Thyroid gland (tissue), 4 donors: Measurements from ENCODE around the gene FOXO3.

Source experiments
- CTCF ChIP-seq, 6 experiments: fragments of 200-600 bp in 3 of 6; fragments of 450-650 bp in 3 of 6; sonication (generic) in 3 of 6; IDR thresholded peaks; one replicate each; pipeline ENCODE4 v1.5.1; 2016 to 2019; ENCODE audit warnings: antibody characterized with exemption in 6 of 6, mild to moderate bottlenecking in 2 of 6, inconsistent platforms in 1 of 6, moderate library complexity in 1 of 6
- POLR2A ChIP-seq, 2 donors: fragments of 450-650 bp; IDR thresholded peaks; one replicate each; pipeline ENCODE4 v1.6.1; 2017; ENCODE audit warnings: antibody characterized with exemption in 2 of 2, mild to moderate bottlenecking in 2 of 2, moderate library complexity in 1 of 2

- TF ChIP-seq CTCF (IDR thresholded peaks at IDR 0.05) (no peak), POLR2A (IDR thresholded peaks at IDR 0.05) (no peak)
Observed at GRCh38 chr6:108671175-108671574, 110.5 kb downstream of the FOXO3 start.
